D721Med (cell line): ENCODE results near the gene SRD5A2.

Experiments
- DNase-seq: peaks from one replicate; pipeline ENCODE4 v3.0.0; 2011; ENCODE audit warnings: low spot score; ENCODE audit not compliant: insufficient read length
- FAIRE-seq: peaks from 2 replicates; lab custom pipeline; 2011; peaks lifted over from hg19 to GRCh38; lab: Jason Lieb, UNC
- CTCF ChIP-seq: IDR thresholded peaks from 2 replicates; pipeline ENCODE4 v1.5.1; 2012; ENCODE audit warnings: mild to moderate bottlenecking, control low read depth; ENCODE audit not compliant: insufficient read depth; ENCODE audit errors: missing control alignments

Gene SRD5A2

GRCh38 chr2:31534636-31535035 is 46.1 kb downstream of the SRD5A2 start:
- TF ChIP-seq CTCF: no peak
- DNase-seq (no peak), FAIRE-seq (no peak)

- FAIRE-seq (no peak), DNase-seq (no peak)
- TF ChIP-seq CTCF: no peak
Observed at GRCh38 chr2:31533036-31533435, 47.7 kb downstream of the SRD5A2 start.

GRCh38 chr2:31531101-31531500 is 49.6 kb downstream of the SRD5A2 start:
- no peak for TF ChIP-seq CTCF
- no peak for FAIRE-seq
- no peak for DNase-seq

GRCh38 chr2:31529256-31529655 is 51.5 kb downstream of the SRD5A2 start:
- DNase-seq: no peak
- no peak for FAIRE-seq
- no peak for TF ChIP-seq CTCF

- TF ChIP-seq CTCF: no peak
- no peak for FAIRE-seq
- no peak for DNase-seq
Observed at GRCh38 chr2:31528823-31529222, 51.9 kb downstream of the SRD5A2 start.

- DNase-seq (no peak), FAIRE-seq (no peak)
- no peak for TF ChIP-seq CTCF
Observed at GRCh38 chr2:31526946-31527732, 53.6 kb downstream of the SRD5A2 start.

- TF ChIP-seq CTCF: no peak
- DNase-seq: no peak
- no peak for FAIRE-seq
Observed at GRCh38 chr2:31525876-31526275, 54.9 kb downstream of the SRD5A2 start.
